SK-N-MC (cell line): ENCODE results near the gene SMIM24.
"Not testable (repeated sequence)": the region's sequence is repeated elsewhere in the genome, so short reads cannot be mapped to it uniquely, and the experiment has no call there.

ENCODE experiments used
- DNase-seq: peaks from one replicate; pipeline ENCODE4 v3.0.0-alpha.2; 2011; ENCODE audit warnings: low read depth, low spot score
- H3K27ac ChIP-seq: fragments of 200-600 bp; sonication (generic); 2 replicates; pipeline ENCODE4 v1.5.1; 2016; ENCODE audit warnings: mixed run types
- H3K36me3 ChIP-seq: fragments of 200-600 bp; sonication (generic); 2 replicates; pipeline ENCODE4 v1.6.1; 2017; ENCODE audit warnings: antibody characterized with exemption, low read length, mixed read lengths; ENCODE audit not compliant: insufficient read depth
- H3K4me3 ChIP-seq: fragments of 200-600 bp; sonication (generic); 2 replicates; pipeline ENCODE4 v1.5.1; 2016
- H3K9ac ChIP-seq: fragments of 200-600 bp; sonication (generic); 2 replicates; pipeline ENCODE4 v1.8.0; 2017; ENCODE audit warnings: mixed run types, mixed read lengths; ENCODE audit not compliant: insufficient read length
- H3K9me3 ChIP-seq: fragments of 200-600 bp; sonication (generic); 2 replicates; pipeline ENCODE4 v1.6.1; 2017; ENCODE audit warnings: low read depth, mild to moderate bottlenecking, antibody characterized with exemption, low read length, moderate library complexity, mixed read lengths
- EZH2 ChIP-seq: fragments of 200-600 bp; sonication (generic); IDR thresholded peaks from one replicate; pipeline ENCODE4 v1.6.1; 2017; ENCODE audit warnings: antibody characterized with exemption
- FOXP2 ChIP-seq: optimal IDR thresholded peaks from 2 replicates; pipeline ENCODE3; 2011; ENCODE audit warnings: mild to moderate bottlenecking, moderate library complexity; ENCODE audit not compliant: insufficient read depth; ENCODE audit errors: extremely low read length, control extremely low read depth
- POLR2AphosphoS5 ChIP-seq: IDR thresholded peaks from 2 replicates; pipeline ENCODE4 v1.6.1; 2012; ENCODE audit warnings: mild to moderate bottlenecking, low read depth, low read length, borderline replicate concordance

The SMIM24 gene

DNA sequence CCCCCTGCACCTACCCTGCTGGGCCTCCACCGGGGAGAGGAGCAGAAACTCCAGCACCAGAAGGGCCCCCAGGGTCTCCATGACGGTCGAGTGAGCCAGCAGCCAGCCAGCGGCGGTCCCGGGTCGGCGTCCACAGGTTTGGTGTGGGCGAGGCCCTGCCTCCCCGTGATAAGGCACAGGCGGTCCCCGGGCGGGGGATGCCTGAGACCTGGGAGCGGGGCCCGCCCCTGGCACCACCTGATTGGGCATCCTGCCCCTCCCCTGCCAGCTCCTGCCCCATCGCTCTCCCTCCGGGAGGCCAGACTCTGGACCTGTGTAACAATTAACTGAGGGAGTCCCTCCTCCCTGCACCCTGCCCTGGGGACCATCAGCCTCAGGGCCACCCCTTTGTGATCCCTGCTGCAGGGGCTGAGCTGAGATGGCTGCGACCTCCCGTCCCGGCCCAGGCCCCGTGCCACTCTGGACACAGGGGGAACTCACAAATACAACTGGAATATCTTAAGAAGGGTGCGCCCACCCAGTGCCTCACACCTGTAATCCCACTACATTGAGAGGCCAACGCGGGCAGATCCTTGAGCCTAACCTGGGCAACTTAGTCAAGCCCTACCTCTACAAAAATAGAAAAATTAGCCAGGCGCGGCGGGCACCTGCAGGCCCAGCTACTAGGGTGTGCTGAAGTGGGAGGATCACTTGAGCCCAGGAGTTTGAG lies at the start of gene SMIM24:
Gene SMIM24, minus strand, starts transcription at position 143 of the 709 bp plus-strand sequence. Its CDS starts 62 bp downstream, at position 81.
- no peak for TF ChIP-seq EZH2
- no peak for TF ChIP-seq FOXP2
- TF ChIP-seq POLR2AphosphoS5: no peak
- no peak within 1 kb of the TSS for H3K27ac ChIP-seq
- no peak within 1 kb of the TSS for H3K9ac ChIP-seq

GRCh38 chr19:3529299-3529698 lies 49.0 kb upstream of the SMIM24 start:
- not testable (repeated sequence) for H3K9me3 ChIP-seq, H3K27ac ChIP-seq, DNase-seq, H3K4me3 ChIP-seq, H3K9ac ChIP-seq
- H3K36me3 ChIP-seq: peaks cover 35% of the 10 kb centered on the region; the same call in 1 of the 2 replicates

More for the DNA sequence above, at the start of gene SMIM24:
- Histone ChIP-seq H3K4me3 (peak within 1 kb of the TSS; percentile 22; the same call in 1 of the 2 replicates), H3K9me3 (no peaks in the 10 kb centered on the region), H3K36me3 (no peaks in the 10 kb centered on the region)
- DNase-seq: no peak

- H3K9ac ChIP-seq: no peak overlapping the region
- no peak overlapping the region for H3K4me3 ChIP-seq
- DNase-seq: no peak
- peaks cover 40% of the 10 kb centered on the region; the same call in 1 of the 2 replicates for H3K36me3 ChIP-seq
- no peaks in the 10 kb centered on the region for H3K9me3 ChIP-seq
- TF ChIP-seq POLR2AphosphoS5 (no peak), EZH2 (no peak), FOXP2 (no peak)
- H3K27ac ChIP-seq: no peak overlapping the region
These were observed 48.4 kb upstream of the SMIM24 start for GRCh38 chr19:3528539-3529211.

GRCh38 chr19:3528080-3528479 lies 47.8 kb upstream of the SMIM24 start:
- H3K27ac ChIP-seq: no peak overlapping the region
- H3K4me3 ChIP-seq: no peak overlapping the region
- DNase-seq: no peak
- peaks cover 34% of the 10 kb centered on the region; the same call in 1 of the 2 replicates for H3K36me3 ChIP-seq
- no peaks in the 10 kb centered on the region for H3K9me3 ChIP-seq
- H3K9ac ChIP-seq: no peak overlapping the region
- TF ChIP-seq POLR2AphosphoS5 (no peak), FOXP2 (no peak), EZH2 (no peak)

DNA sequence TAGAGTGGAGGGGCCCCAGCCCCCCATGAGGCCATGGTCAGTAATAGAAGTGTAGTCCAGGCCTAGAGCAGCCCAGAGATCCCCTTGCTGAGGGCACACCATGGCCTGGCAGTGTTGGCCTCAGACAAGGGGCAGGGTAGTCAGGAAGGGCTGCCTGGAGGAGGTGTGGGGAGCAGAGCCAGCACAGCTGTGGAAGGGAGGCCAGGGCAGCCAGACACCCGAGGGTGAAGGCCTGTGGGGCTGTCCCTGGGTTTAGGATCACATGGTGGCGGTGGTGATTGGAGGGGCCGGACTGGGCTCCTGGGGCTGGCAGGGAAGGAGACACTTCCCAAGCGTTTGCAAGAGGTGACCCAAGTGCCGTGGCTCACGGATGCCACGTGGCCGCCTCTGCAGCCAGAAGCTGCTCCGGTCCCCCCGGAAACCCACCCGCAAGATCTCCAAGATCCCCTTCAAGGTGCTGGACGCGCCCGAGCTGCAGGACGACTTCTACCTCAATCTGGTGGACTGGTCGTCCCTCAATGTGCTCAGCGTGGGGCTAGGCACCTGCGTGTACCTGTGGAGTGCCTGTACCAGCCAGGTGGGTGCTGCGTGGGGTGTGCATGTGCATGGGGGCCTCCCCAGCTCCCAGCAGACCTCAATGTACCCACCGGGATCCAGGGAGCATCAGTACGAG lies 47.0 kb upstream of the SMIM24 start:
- DNase-seq: no peak
- Histone ChIP-seq H3K9me3 (no peaks in the 10 kb centered on the region), H3K27ac (no peak overlapping the region), H3K4me3 (no peak overlapping the region), H3K36me3 (peaks cover 28% of the 10 kb centered on the region; the same call in 1 of the 2 replicates), H3K9ac (no peak overlapping the region)
- TF ChIP-seq FOXP2 (no peak), EZH2 (no peak), POLR2AphosphoS5 (no peak)

- Histone ChIP-seq H3K9ac (no peak overlapping the region), H3K27ac (no peak overlapping the region)
These were observed 46.3 kb upstream of the SMIM24 start for GRCh38 chr19:3526507-3527237.

GRCh38 chr19:3524904-3525451 lies 44.7 kb upstream of the SMIM24 start:
- H3K4me3 ChIP-seq: no peak overlapping the region
- no peaks in the 10 kb centered on the region for H3K9me3 ChIP-seq
- H3K36me3 ChIP-seq: peaks cover 24% of the 10 kb centered on the region; the same call in 1 of the 2 replicates
- no peak for TF ChIP-seq POLR2AphosphoS5
- TF ChIP-seq EZH2: no peak
- DNase-seq: no peak
- no peak overlapping the region for H3K27ac ChIP-seq
- no peak overlapping the region for H3K9ac ChIP-seq

More at GRCh38 chr19:3526507-3527237, 46.3 kb upstream of the SMIM24 start:
- TF ChIP-seq EZH2 (no peak), FOXP2 (no peak), POLR2AphosphoS5 (no peak)
- no peak for DNase-seq
- H3K9me3 ChIP-seq: no peaks in the 10 kb centered on the region
- no peak overlapping the region for H3K4me3 ChIP-seq
- H3K36me3 ChIP-seq: peaks cover 27% of the 10 kb centered on the region; the same call in 1 of the 2 replicates

- Histone ChIP-seq H3K36me3 (peaks cover 24% of the 10 kb centered on the region; the same call in 1 of the 2 replicates), H3K4me3 (no peak overlapping the region), H3K9ac (no peak overlapping the region), H3K27ac (no peak overlapping the region), H3K9me3 (no peaks in the 10 kb centered on the region)
- no peak for DNase-seq
- TF ChIP-seq EZH2 (no peak), FOXP2 (no peak), POLR2AphosphoS5 (no peak)
These were observed 43.9 kb upstream of the SMIM24 start for GRCh38 chr19:3524078-3524842.
